ENCODE data around the gene SRPX.

The SRPX gene

GRCh38 chrX:38138157-38138891, 82.3 kb downstream of the SRPX start:
- DNase-seq = no peak

GRCh38 chrX:38129366-38129765, 91.3 kb downstream of the SRPX start:
- no peak for DNase-seq

GRCh38 chrX:38127961-38128360, 92.7 kb downstream of the SRPX start:
- DNase-seq = no peak

GRCh38 chrX:38126179-38126578, 94.5 kb downstream of the SRPX start:
- no peak for DNase-seq

GRCh38 chrX:38124000-38124399, 96.7 kb downstream of the SRPX start:
- no peak for DNase-seq

- no peak for DNase-seq
Observed at GRCh38 chrX:38117485-38117884, 103.2 kb downstream of the SRPX start.

- no peak for DNase-seq
Observed at GRCh38 chrX:38116706-38117105, 104.0 kb downstream of the SRPX start.

- no peak for DNase-seq
Observed at GRCh38 chrX:38112566-38112965, 108.1 kb downstream of the SRPX start.

GRCh38 chrX:38111196-38111595, 109.5 kb downstream of the SRPX start:
- DNase-seq = no peak

- no peak for DNase-seq
Observed at GRCh38 chrX:38110231-38110630, 110.4 kb downstream of the SRPX start.

- DNase-seq = no peak
Observed at GRCh38 chrX:38109042-38109898, 111.4 kb downstream of the SRPX start.

GRCh38 chrX:38108364-38108763, 112.3 kb downstream of the SRPX start:
- DNase-seq = no peak

- no peak for DNase-seq
Observed at GRCh38 chrX:38106991-38107655, 113.5 kb downstream of the SRPX start.

- no peak for DNase-seq
Observed at GRCh38 chrX:38105216-38105725, 115.4 kb downstream of the SRPX start.

GRCh38 chrX:38103857-38104812, 116.5 kb downstream of the SRPX start:
- DNase-seq = no peak

- no peak for DNase-seq
Observed at GRCh38 chrX:38102875-38103274, 117.8 kb downstream of the SRPX start.

- DNase-seq = no peak
Observed at GRCh38 chrX:38102240-38102639, 118.4 kb downstream of the SRPX start.

- no peak for DNase-seq
Observed at GRCh38 chrX:38099688-38100087, 121.0 kb downstream of the SRPX start.
